Measurements from ENCODE around the gene LRRC31. TPM values are rescaled to one million over a fixed set of nuclear protein-coding genes. Genes with fewer than 3 reads are reported as not detected.

Gene LRRC31
- not detected in 2 replicates for total RNA-seq (ENCODE audit: low replicate concordance)

GRCh38 chr3:169869484-169870220 is at the start of gene LRRC31:
TSS of gene LRRC31 (minus strand) at chr3:169869935. CDS start at chr3:169869807, 128 bp downstream.

GRCh38 chr3:169911272-169911671 is 41.5 kb upstream of the LRRC31 start, which contains the start of gene SAMD7:
TSS of gene SAMD7 (plus strand) at chr3:169911572. CDS start at chr3:169919499, 7,927 bp downstream.

GRCh38 chr3:169812332-169813235 is 57.2 kb downstream of the LRRC31 start, which contains the start of the genes LRRC34 and LRRIQ4:
TSS of gene LRRC34 (minus strand) at chr3:169812904. CDS start at chr3:169812548, 356 bp downstream.
TSS of gene LRRIQ4 (plus strand) at chr3:169812870. CDS start at chr3:169821922, 9,052 bp downstream.

Other genes starting within 250 kb of the LRRC31 start
- gene MECOM, start 206.2 kb downstream of the LRRC31 start, total RNA-seq (ENCODE audit: low replicate concordance): 3.5 and 46.7 TPM in 2 replicates
- 8.4 and 61.6 TPM in 2 replicates for gene TERC, start 104.9 kb downstream of the LRRC31 start, total RNA-seq (ENCODE audit: low replicate concordance)
- 3.3 and 3.5 TPM in 2 replicates for gene ACTRT3, start 100.4 kb downstream of the LRRC31 start, total RNA-seq (ENCODE audit: low replicate concordance)
- gene MYNN, start 96.5 kb downstream of the LRRC31 start, total RNA-seq (ENCODE audit: low replicate concordance): 21.3 and 25.0 TPM in 2 replicates
- not detected in 2 replicates for gene LRRIQ4, start 57.1 kb downstream of the LRRC31 start, total RNA-seq (ENCODE audit: low replicate concordance)
- gene LRRC34, start 57.0 kb downstream of the LRRC31 start, total RNA-seq (ENCODE audit: low replicate concordance): 1.2 and 2.0 TPM in 2 replicates
- not detected in 2 replicates for gene SAMD7, start 41.6 kb upstream of the LRRC31 start, total RNA-seq (ENCODE audit: low replicate concordance)
- gene SEC62, start 96.9 kb upstream of the LRRC31 start, total RNA-seq (ENCODE audit: low replicate concordance): 42.3 and 62.0 TPM in 2 replicates
- 0.12 and 0.15 TPM in 2 replicates for gene GPR160, start 168.1 kb upstream of the LRRC31 start, total RNA-seq (ENCODE audit: low replicate concordance)

Measured in smooth muscle cell of the coronary artery (primary cell).